ENCODE data around the gene SYT9.

GRCh38 chr11:7251836-7252682 is at the start of gene SYT9:
- TF ChIP-seq, protein P1, sequence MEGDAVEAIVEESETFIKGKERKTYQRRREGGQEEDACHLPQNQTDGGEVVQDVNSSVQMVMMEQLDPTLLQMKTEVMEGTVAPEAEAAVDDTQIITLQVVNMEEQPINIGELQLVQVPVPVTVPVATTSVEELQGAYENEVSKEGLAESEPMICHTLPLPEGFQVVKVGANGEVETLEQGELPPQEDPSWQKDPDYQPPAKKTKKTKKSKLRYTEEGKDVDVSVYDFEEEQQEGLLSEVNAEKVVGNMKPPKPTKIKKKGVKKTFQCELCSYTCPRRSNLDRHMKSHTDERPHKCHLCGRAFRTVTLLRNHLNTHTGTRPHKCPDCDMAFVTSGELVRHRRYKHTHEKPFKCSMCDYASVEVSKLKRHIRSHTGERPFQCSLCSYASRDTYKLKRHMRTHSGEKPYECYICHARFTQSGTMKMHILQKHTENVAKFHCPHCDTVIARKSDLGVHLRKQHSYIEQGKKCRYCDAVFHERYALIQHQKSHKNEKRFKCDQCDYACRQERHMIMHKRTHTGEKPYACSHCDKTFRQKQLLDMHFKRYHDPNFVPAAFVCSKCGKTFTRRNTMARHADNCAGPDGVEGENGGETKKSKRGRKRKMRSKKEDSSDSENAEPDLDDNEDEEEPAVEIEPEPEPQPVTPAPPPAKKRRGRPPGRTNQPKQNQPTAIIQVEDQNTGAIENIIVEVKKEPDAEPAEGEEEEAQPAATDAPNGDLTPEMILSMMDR (IDR thresholded peaks at IDR 0.05): no peak
- TF ChIP-seq EZH2 (IDR thresholded peaks at IDR 0.05; ENCODE audit: borderline replicate concordance, insufficient read depth, low read depth, low read length, poor library complexity, severe bottlenecking): no peak

Measured in B cell (primary cell).